WI38 (cell line): Measurements from ENCODE around the gene KEAP1.

Source experiments
- H3K4me3 ChIP-seq: 2 replicates; pipeline ENCODE4 v1.5.1; 2011; ENCODE audit warnings: low read depth, mild to moderate bottlenecking, control low read depth, low read length
- CTCF ChIP-seq: IDR thresholded peaks from 2 replicates; pipeline ENCODE4 v1.5.1; 2012; ENCODE audit warnings: low read depth, mild to moderate bottlenecking, control low read depth, low read length

Gene KEAP1

GRCh38 chr19:10486551-10486950 is 16.6 kb downstream of the KEAP1 start:
- no peak overlapping the region for H3K4me3 ChIP-seq
- no peak for TF ChIP-seq CTCF

- TF ChIP-seq CTCF, result no peak
- H3K4me3 ChIP-seq, result peak overlapping the region; percentile 29
Measured at GRCh38 chr19:10478903-10479384, 24.2 kb downstream of the KEAP1 start.

GRCh38 chr19:10478476-10478875 is 24.7 kb downstream of the KEAP1 start:
- no peak overlapping the region for H3K4me3 ChIP-seq
- TF ChIP-seq CTCF, result no peak

GRCh38 chr19:10474962-10475451 is 28.1 kb downstream of the KEAP1 start:
- no peak for TF ChIP-seq CTCF
- H3K4me3 ChIP-seq, result no peak overlapping the region

GRCh38 chr19:10473192-10473591 is 30.0 kb downstream of the KEAP1 start:
- TF ChIP-seq CTCF, result no peak
- H3K4me3 ChIP-seq, result no peak overlapping the region

- H3K4me3 ChIP-seq, result no peak overlapping the region
- TF ChIP-seq CTCF, result 0 out of 2 replicates have a peak, but pooled peaks have one; percentile 7
Measured at GRCh38 chr19:10471909-10472308, 31.2 kb downstream of the KEAP1 start.

- H3K4me3 ChIP-seq, result no peak overlapping the region
- TF ChIP-seq CTCF, result no peak
Measured at GRCh38 chr19:10468133-10468532, 35.0 kb downstream of the KEAP1 start.
